NCI-H1436 treated with DMSO at 0.1 percent for 48 hours (cell line): ENCODE data around the gene OPTC.
"Not testable (repeated sequence)": the region's sequence is repeated elsewhere in the genome, so short reads cannot be mapped to it uniquely, and the experiment has no call there.

Experiments used
- DNase-seq: peaks from one replicate; lab custom pipeline; 2025; lab: John Stamatoyannopoulos, UW

The OPTC gene

DNA sequence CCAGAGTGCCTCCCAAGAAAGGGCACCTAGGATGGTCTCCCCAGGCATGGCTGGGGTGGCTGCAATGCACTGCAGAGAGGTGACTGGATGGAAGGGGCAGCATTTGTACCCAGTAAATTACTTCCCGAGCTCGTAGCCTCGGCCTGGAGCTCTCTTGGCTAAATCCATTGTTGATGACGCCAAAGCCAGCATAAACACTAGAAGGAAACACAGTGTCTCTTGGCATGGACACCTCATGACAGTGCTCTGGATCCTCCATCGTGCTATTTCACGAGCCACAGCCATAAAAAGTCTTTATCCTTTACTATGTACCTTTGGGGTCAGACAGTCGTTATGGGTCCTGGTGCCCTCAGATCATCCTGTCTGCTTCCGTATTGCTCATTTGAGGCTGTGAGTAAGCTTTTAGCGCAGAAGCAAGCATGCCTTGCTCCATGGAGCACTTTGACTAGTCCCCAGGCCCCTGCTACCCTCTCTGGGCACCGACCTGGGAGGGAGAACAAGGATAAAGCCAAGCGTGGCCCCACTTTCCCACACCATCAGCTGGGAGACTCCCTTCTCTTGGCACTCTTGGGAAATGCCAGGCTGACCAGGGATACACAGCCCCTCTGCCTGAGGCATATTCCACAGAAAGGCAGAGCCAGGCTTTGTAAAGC lies 28.7 kb upstream of the OPTC start:
- no peak for DNase-seq

GRCh38 chr1:203465948-203466347 lies 28.0 kb upstream of the OPTC start:
- DNase-seq, result no peak

- DNase-seq, result not testable (repeated sequence)
These were observed 26.9 kb upstream of the OPTC start for GRCh38 chr1:203466906-203467549.

- no peak for DNase-seq
These were observed 26.4 kb upstream of the OPTC start for GRCh38 chr1:203467550-203467921.

DNA sequence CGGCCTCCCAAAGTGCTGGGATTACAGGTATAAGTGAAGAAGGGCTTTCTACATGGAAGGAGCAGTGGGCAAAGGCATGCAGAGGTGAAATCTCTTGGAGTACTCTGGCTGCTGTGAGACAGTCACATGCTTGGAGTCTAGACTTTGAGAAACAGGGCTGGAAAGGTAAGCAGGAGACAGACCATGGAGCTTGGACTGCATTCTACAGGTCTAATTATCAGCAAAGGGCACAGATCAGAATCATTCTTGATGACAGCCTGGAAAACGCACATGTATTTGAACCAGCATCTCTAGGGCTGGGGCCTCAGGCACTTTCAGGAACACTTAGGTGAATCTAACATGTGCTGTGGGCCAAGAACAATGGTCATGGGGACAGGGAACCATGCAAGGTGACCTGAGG lies 25.6 kb upstream of the OPTC start:
- no peak for DNase-seq

- no peak for DNase-seq
These were observed 23.7 kb upstream of the OPTC start for GRCh38 chr1:203470240-203470639.

DNA sequence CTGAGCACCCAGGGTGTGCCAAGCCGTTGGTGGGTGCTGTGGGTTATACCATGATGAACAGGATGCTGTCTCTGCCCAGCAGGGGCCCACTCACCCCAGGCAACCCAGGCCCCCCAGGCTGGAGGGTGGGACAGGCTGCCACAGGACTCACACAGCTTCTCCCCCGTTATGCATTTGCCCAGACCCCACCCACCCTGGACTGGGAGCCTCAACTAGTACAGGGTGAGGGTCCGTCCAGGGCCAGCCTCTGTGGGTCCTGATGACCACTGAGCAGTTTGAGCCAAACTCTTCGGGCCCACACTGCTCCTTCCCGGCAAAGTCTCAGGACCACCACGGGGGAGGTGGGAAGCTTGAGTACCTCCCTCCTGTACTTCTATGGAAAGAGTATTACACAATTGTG lies 22.1 kb upstream of the OPTC start:
- DNase-seq, result no peak

GRCh38 chr1:203473281-203473680 lies 20.7 kb upstream of the OPTC start:
- no peak for DNase-seq

DNA sequence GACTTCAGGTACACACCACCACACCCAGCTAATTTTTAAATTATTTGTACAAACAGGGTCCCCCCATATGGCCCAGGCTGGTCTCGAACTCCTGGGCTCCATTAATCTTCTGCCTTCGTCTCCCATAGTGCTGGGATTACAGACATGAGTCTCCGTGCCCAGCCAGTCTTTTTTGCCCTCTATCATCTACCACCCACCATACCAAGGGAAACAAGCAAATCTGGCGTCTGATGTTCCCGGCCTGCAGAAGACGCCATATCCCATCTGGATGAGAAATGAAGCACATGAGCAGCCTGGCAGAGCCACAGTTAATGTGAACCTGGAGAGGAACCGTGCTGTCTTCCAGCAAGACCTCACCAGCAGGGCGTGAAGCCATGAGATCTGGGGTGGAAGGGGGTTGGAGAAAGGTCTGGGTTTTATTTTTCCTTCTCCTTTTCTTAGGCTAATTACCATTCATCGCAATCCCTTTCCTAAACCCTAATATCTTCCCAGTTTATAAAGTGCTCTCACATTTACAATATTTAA lies 20.1 kb upstream of the OPTC start:
- no peak for DNase-seq

- no peak for DNase-seq
These were observed 18.7 kb upstream of the OPTC start, which contains the start of gene PRELP for GRCh38 chr1:203475012-203475981. PRELP (plus strand) TSS chr1:203475806; CDS start chr1:203483185, 7,379 bp downstream.

DNA sequence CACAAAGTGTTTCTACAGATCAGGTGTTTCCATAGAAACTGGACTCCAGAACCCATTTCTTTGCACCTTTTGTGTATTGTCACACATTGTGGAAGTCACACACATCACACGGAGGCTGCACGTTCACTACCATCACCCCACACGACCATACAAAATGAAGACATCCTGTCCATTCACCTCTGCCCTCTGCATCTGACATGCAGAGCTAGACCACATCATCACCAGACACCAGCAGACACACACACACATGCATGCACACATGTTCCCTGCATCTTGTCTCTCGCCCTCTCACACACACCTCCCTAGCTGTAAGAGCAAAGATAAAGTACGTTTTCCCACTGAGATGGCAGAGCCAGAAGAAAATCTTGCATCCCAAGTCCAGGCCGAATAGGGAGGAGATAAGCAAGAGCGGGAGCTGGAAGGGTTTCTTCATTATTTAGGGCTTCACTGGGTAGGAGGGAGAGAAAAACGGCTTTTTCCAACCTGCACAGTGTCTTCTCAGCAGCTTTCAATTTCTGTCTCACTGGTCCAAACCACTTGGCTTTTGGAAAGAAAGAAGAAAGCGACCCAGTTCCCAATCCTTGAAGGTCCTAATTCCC lies 17.6 kb upstream of the OPTC start:
- no peak for DNase-seq

DNA sequence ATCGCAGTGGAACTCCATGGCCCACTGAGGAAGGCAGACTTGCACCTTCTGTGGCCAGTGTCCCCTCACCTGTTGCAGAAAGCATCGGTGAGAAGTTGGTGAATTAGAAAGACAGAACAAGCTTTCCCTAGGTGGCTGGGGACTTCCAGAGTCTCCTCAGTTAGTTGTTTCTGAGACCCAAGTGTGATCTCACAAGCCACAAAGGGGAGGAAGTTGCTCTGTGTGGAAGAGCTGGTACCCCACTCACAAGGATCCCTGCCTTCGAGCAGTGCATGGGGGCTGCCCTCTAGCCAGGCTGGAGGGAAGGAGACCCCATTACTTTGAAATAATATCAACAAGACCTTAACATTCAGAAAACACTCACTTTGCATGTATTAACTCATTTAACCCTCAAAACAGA lies 16.2 kb upstream of the OPTC start:
- DNase-seq, result no peak

- DNase-seq, result no peak
These were observed 15.7 kb upstream of the OPTC start for GRCh38 chr1:203478231-203478630.

- no peak for DNase-seq
These were observed 15.0 kb upstream of the OPTC start for GRCh38 chr1:203478986-203479385.

DNA sequence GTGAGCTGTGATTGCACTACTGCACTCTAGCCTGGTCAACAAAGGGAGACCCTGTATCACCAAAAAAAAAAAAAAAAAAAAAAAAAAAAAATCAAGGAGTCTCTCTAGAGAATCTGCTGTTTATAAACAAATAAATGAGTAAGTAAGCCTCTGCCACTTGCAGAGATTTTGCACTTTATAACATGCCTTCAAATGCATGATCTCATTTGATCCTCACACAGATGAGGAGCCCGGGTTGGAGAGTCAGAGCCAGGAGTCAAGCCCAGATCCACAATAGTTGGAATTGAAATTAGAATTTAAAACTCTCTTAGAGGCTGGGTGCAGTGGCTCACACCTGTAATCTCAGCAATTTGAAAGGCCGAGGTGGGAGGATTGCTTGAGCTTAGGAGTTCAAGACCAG lies 14.3 kb upstream of the OPTC start:
- DNase-seq, result no peak

GRCh38 chr1:203480084-203480483 lies 13.9 kb upstream of the OPTC start:
- no peak for DNase-seq

GRCh38 chr1:203480525-203481084 lies 13.3 kb upstream of the OPTC start:
- DNase-seq, result peak; percentile 32

- DNase-seq, result no peak
These were observed 12.8 kb upstream of the OPTC start for GRCh38 chr1:203481196-203481595.

- no peak for DNase-seq
These were observed 7.2 kb upstream of the OPTC start for GRCh38 chr1:203486618-203487370.

GRCh38 chr1:203488539-203488938 lies 5.4 kb upstream of the OPTC start:
- DNase-seq, result no peak

- DNase-seq, result no peak
These were observed 3.3 kb upstream of the OPTC start for GRCh38 chr1:203490607-203491006.
